ENCODE measurements around the gene MB. TPM values are rescaled to one million over a fixed set of nuclear protein-coding genes. Genes with fewer than 3 reads are reported as not detected.

MB gene
- total RNA-seq, 1 experiment from 2014 or later = 17.3 TPM

DNA sequence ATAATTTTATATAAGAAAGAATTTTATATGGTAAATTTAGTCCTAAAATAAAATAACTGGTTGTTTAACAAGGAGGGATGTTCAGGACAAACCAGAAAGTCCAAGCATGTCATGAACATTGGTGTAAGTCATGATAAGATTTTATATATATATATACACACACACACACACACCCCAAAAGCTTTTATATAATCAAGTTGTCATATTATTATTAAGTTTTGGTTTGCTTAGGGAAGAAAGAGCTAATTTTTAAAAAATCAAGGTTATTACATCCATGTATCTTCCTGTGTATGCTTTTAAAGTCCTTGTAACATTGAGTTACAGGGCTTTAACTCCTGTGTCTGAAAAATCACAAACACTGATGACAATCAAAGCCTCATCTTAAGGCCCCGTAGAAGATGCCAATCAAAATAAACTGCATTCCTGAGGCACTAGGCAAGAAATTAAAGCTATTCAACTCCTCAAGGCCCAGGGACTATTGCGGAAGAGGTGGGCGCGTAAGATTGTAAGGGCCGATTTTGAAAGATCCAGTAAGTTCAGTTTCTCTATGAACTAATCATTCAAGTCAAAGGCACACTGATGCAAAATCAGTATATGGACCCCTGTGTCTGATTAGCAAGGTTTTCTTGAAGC lies 47.9 kb upstream of the MB start:
- TF ChIP-seq, protein P1, sequence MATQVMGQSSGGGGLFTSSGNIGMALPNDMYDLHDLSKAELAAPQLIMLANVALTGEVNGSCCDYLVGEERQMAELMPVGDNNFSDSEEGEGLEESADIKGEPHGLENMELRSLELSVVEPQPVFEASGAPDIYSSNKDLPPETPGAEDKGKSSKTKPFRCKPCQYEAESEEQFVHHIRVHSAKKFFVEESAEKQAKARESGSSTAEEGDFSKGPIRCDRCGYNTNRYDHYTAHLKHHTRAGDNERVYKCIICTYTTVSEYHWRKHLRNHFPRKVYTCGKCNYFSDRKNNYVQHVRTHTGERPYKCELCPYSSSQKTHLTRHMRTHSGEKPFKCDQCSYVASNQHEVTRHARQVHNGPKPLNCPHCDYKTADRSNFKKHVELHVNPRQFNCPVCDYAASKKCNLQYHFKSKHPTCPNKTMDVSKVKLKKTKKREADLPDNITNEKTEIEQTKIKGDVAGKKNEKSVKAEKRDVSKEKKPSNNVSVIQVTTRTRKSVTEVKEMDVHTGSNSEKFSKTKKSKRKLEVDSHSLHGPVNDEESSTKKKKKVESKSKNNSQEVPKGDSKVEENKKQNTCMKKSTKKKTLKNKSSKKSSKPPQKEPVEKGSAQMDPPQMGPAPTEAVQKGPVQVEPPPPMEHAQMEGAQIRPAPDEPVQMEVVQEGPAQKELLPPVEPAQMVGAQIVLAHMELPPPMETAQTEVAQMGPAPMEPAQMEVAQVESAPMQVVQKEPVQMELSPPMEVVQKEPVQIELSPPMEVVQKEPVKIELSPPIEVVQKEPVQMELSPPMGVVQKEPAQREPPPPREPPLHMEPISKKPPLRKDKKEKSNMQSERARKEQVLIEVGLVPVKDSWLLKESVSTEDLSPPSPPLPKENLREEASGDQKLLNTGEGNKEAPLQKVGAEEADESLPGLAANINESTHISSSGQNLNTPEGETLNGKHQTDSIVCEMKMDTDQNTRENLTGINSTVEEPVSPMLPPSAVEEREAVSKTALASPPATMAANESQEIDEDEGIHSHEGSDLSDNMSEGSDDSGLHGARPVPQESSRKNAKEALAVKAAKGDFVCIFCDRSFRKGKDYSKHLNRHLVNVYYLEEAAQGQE (IDR thresholded peaks at IDR 0.05; ENCODE audit: insufficient read depth in 1 of 2, low read depth in 2 of 2, low read length in 1 of 2) = no peak
- TF ChIP-seq TCF7L2 (IDR thresholded peaks at IDR 0.05; ENCODE audit: low read depth, low read length) (no peak), SIN3A (IDR thresholded peaks at IDR 0.05; ENCODE audit: borderline replicate concordance, insufficient read depth, low read depth, low read length) (no peak), POLR2AphosphoS5 (IDR thresholded peaks at IDR 0.05; ENCODE audit: low read depth, low read length) (no peak)
- TF ChIP-seq, protein P2, sequence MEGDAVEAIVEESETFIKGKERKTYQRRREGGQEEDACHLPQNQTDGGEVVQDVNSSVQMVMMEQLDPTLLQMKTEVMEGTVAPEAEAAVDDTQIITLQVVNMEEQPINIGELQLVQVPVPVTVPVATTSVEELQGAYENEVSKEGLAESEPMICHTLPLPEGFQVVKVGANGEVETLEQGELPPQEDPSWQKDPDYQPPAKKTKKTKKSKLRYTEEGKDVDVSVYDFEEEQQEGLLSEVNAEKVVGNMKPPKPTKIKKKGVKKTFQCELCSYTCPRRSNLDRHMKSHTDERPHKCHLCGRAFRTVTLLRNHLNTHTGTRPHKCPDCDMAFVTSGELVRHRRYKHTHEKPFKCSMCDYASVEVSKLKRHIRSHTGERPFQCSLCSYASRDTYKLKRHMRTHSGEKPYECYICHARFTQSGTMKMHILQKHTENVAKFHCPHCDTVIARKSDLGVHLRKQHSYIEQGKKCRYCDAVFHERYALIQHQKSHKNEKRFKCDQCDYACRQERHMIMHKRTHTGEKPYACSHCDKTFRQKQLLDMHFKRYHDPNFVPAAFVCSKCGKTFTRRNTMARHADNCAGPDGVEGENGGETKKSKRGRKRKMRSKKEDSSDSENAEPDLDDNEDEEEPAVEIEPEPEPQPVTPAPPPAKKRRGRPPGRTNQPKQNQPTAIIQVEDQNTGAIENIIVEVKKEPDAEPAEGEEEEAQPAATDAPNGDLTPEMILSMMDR (IDR thresholded peaks at IDR 0.05) = no peak
- in situ Hi-C loops (cut with HindIII; ENCODE audit: low pct_unique_long_range_greater_than_20kb, low sequenced_read_pairs) (no loop called here), intact Hi-C loops (cut with micrococcal nuclease; ENCODE audit: unreplicated experiment) (no loop called here)
- Histone ChIP-seq H3K27ac (ENCODE audit: low read length) (no peak overlapping the region), H3K27me3 (ENCODE audit: control insufficient read depth, insufficient read depth, low read length) (no peaks in the 10 kb centered on the region), H3K4me1 (ENCODE audit: control insufficient read depth, insufficient read depth, low read length) (no peaks in the 10 kb centered on the region), H3K9me3 (ENCODE audit: control insufficient read depth, insufficient read depth, low read depth, low read length) (peaks cover 6% of the 10 kb centered on the region; the same call in 1 of the 2 replicates), H3K4me3 (ENCODE audit: low read depth in 2 of 2, low read length in 2 of 2) (no peak overlapping the region), H3K36me3 (ENCODE audit: control insufficient read depth, insufficient read depth, low read length) (no peaks in the 10 kb centered on the region)
- no peak for ATAC-seq
- no peak for DNase-seq (ENCODE audit: low read depth, low spot score)
- BruUV-seq (replicated peaks) = no TSS peak
- ChIA-PET POLR2A (interaction anchor here (0.7 kb wide), 1 partner anchor 16 kb away, joined by 3 read pairs; no protein-coding TSS in a partner anchor), CTCF (no interaction called here)

DNA sequence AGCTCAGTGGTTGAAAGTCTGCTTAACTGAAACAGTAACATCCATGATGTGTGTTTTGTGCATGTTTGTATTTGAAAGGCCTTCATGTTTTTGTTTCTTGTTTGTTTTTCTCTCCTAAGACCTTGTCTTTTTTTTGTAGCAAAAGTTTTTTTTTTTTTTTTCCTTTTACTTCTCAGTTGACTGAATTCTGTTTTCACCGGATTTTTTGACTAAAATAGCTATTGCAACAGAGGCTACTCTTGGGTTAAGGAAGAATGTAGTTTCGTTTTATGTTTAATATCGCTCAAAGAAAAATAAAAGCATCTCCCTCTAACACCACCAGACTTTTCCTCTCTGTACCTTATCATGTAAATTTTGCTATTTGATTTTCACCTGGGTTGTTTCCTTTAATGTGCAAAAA lies 46.2 kb upstream of the MB start:
- no peak overlapping the region for H3K27ac ChIP-seq (ENCODE audit: low read length)
- ChIA-PET POLR2A (interaction anchor here (0.6 kb wide), 1 partner anchor 40 kb away, joined by 4 read pairs; no protein-coding TSS in a partner anchor), CTCF (no interaction called here)
- H3K27me3 ChIP-seq (ENCODE audit: control insufficient read depth, insufficient read depth, low read length) = no peaks in the 10 kb centered on the region
- BruUV-seq (replicated peaks) = no TSS peak
- peaks cover 6% of the 10 kb centered on the region; the same call in 1 of the 2 replicates for H3K9me3 ChIP-seq (ENCODE audit: control insufficient read depth, insufficient read depth, low read depth, low read length)
- ATAC-seq (no peak), DNase-seq (ENCODE audit: low read depth, low spot score) (no peak)
- no peaks in the 10 kb centered on the region for H3K4me1 ChIP-seq (ENCODE audit: control insufficient read depth, insufficient read depth, low read length)
- in situ Hi-C loops (cut with HindIII; ENCODE audit: low pct_unique_long_range_greater_than_20kb, low sequenced_read_pairs) = no loop called here
- H3K36me3 ChIP-seq (ENCODE audit: control insufficient read depth, insufficient read depth, low read length) = no peaks in the 10 kb centered on the region
- TF ChIP-seq, protein P1 (IDR thresholded peaks at IDR 0.05; ENCODE audit: insufficient read depth in 1 of 2, low read depth in 2 of 2, low read length in 1 of 2) = no peak
- no peak for TF ChIP-seq TCF7L2 (IDR thresholded peaks at IDR 0.05; ENCODE audit: low read depth, low read length)
- no peak for TF ChIP-seq SIN3A (IDR thresholded peaks at IDR 0.05; ENCODE audit: borderline replicate concordance, insufficient read depth, low read depth, low read length)
- TF ChIP-seq POLR2AphosphoS5 (IDR thresholded peaks at IDR 0.05; ENCODE audit: low read depth, low read length) = no peak
- TF ChIP-seq, protein P2 (IDR thresholded peaks at IDR 0.05) = no peak
- no peak overlapping the region for H3K4me3 ChIP-seq (ENCODE audit: low read depth in 2 of 2, low read length in 2 of 2)
- intact Hi-C loops (cut with micrococcal nuclease; ENCODE audit: unreplicated experiment) = no loop called here
